HCT116 (cell line): ENCODE results near the gene ERCC6L.

Experiments
- FOSL1 ChIP-seq: IDR thresholded peaks from 2 replicates; pipeline ENCODE4 v1.6.1; 2012; ENCODE audit warnings: low read depth
- ZFX ChIP-seq: fragments of 450-650 bp; IDR thresholded peaks from 2 replicates; pipeline ENCODE4 v1.6.1; 2017
- ZNF274 ChIP-seq: fragments of 200-500 bp; sonication (Bioruptor generic); IDR thresholded peaks from 2 replicates; pipeline ENCODE4 v1.6.1; 2014; ENCODE audit warnings: mild to moderate bottlenecking, low read depth, low read length, inconsistent platforms
- TF ChIP-seq, protein P1 (sequence below): IDR thresholded peaks from 2 replicates; pipeline ENCODE4 v1.6.1; 2012; ENCODE audit warnings: low read depth

DNA sequence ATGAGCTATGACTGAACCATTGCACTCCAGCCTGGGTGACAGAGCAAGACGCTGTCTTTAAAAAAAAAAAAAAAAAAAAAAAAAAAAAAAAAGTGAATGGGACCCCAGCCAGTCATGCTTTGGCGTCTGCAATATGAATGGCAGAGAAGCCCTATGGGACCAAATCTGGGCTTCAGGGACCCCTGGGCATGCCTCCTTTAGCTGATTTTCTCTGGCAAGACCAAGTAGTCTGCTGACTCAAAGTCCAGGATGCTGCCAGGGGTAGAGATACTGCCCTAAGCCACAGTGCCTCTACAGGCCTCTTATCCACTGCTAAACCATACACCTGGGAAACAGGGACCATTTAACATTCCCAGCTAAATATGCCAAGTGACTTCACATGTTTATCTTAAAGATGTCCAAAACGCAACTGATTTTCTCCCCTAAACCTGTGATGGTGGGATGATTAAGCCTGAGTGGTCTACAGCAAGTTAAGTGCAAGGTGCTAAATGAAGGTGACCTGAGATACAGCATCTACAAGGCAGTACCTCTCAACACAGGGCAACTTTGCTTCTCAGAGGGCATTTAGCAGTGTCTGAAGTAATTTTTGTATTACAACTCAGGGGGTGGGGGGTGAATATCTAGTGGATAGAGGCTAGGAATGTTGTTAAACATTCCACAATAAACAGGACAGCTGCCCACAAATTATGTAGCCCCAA lies 32.4 kb upstream of the ERCC6L start:
- no peak for TF ChIP-seq ZNF274
- no peak for TF ChIP-seq ZFX
- no peak for TF ChIP-seq FOSL1
- TF ChIP-seq, protein P1, sequence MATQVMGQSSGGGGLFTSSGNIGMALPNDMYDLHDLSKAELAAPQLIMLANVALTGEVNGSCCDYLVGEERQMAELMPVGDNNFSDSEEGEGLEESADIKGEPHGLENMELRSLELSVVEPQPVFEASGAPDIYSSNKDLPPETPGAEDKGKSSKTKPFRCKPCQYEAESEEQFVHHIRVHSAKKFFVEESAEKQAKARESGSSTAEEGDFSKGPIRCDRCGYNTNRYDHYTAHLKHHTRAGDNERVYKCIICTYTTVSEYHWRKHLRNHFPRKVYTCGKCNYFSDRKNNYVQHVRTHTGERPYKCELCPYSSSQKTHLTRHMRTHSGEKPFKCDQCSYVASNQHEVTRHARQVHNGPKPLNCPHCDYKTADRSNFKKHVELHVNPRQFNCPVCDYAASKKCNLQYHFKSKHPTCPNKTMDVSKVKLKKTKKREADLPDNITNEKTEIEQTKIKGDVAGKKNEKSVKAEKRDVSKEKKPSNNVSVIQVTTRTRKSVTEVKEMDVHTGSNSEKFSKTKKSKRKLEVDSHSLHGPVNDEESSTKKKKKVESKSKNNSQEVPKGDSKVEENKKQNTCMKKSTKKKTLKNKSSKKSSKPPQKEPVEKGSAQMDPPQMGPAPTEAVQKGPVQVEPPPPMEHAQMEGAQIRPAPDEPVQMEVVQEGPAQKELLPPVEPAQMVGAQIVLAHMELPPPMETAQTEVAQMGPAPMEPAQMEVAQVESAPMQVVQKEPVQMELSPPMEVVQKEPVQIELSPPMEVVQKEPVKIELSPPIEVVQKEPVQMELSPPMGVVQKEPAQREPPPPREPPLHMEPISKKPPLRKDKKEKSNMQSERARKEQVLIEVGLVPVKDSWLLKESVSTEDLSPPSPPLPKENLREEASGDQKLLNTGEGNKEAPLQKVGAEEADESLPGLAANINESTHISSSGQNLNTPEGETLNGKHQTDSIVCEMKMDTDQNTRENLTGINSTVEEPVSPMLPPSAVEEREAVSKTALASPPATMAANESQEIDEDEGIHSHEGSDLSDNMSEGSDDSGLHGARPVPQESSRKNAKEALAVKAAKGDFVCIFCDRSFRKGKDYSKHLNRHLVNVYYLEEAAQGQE = no peak
